NCI-H1092 treated with DMSO at 0.1 percent for 48 hours (cell line): Measurements from ENCODE around the gene VSTM2L.

Experiments used
- DNase-seq: peaks from one replicate; lab custom pipeline; 2025; lab: John Stamatoyannopoulos, UW

The VSTM2L gene

DNA sequence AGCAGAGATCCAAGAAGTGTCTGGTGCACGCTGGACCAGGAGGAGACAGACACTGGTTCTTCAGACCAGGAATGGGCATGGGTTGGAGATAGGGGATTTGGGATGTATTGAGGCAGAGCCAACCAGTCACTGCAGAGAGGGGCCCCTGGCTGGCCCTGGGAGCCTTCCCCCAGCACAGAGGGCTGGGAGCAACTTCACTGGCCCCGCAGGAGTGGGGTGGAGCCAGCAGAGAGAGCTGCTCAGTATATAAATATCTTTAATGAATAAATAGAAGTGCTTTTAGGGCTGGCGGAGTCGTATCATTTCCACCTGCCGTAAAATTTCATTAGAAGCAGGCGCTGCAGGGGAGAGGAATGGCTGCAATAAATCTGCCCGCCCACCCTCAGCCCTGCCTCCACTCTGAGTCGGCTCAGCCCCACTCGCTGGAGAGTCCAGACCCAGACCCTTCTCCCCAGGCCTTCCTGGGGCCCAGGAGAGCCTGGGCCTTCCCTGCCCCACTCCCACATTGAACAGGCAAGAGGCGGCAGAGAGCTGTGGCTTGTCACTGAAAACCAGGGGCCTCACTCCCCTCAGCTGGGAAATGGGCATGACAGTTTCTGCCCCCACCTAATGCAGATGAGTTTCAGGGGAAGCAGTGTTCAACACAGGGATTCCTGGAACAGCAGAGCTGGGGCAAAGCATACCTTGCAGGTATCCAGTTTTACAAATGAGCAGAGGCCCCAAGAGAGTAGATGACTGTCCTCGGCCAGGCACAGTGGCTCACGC lies 23.9 kb upstream of the VSTM2L start:
- peak; percentile 14 for DNase-seq

DNA sequence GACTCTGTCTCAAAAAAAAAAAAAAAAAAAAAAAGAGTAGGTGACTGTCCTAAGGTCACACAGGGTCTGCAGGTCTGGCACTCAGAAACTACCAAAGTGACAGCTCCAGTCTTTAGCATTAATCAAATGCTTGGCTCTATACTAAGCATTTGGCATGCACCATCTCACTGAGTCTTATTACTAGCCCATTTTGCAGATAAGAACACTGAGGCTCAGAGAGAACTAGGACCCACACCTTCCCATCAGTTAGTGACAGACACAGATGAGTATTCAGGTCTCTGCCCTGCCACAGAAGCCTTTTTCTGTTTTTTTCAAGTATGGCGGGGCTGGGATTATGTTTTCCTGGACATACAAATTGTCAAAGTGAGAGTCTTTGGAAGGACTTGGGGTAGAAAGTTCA lies 23.1 kb upstream of the VSTM2L start:
- no peak for DNase-seq

DNA sequence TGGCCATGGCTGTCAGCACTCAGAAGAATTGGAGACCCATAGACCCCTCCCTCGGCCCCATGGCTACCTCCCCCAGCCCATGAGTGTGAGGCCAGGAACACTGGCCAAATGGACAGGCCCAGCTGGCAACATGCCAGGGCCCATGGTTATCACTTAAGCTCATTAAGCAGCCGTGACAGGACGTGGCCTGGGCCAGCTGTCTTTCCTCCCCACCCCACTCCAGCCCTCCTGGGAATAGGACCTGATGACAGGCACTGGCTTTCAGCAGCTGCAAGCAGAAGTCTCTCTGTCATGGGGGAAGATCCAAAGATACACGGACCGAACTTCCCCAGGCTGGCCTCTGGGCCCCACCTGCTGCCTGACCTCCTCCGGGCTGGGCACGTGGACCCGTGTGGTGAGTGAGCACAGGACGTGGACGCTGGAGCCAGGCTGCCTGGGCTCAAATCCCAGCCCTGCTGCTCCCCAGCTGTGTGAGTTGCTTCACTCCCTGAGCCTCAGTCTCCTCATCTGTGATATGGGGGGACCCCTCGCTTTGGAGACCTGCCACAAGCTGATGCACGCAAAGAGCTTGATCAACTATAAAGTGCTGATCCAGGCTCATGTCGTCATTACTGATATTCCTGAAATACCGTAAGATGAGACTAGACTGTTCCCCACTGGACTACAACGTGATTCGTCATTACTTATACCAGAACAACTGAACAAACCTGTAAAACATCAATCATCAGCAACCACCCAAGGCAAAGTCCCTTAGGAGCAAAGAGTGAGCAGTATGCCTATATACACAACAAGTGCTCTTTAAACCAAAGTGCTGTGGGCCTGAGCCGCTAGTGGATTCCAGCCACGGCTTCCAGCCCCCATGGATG lies 22.0 kb upstream of the VSTM2L start:
- DNase-seq, result peak; percentile 43

DNA sequence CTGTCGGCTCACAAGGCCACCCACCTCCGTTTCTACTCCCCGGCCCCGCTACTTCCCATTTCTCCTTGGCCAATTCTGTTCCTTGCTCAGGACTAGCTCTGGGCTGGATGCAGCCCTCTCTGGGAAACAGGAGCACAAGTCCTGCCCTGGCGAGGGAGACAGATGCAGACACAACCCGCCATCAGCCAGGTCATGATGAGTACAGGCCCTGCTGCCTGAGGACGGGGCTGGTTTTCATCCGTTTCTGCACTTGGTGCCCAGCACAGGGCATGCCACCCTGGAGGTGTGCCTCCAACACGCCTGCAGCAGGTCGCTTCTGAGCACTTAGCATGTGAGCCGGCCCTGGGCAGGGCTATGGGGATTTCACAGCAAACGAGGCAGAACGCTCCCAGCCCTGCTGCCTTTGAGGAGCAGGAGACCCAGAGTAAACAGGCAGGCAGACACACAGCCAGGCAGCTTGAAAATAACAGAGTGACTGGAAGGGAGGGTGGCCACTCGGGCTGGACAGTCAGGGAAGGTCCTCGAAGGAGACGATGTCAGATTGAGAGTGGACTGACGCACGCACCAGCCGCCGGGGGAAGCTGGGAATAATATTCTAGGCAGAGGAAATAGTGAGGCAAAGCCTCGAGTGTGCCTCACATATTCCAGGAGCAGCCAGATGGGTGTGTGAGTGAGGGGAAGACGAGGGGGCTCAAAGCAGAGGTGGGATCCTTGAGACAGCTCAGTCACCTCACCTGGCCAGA lies 21.2 kb upstream of the VSTM2L start:
- no peak for DNase-seq

DNA sequence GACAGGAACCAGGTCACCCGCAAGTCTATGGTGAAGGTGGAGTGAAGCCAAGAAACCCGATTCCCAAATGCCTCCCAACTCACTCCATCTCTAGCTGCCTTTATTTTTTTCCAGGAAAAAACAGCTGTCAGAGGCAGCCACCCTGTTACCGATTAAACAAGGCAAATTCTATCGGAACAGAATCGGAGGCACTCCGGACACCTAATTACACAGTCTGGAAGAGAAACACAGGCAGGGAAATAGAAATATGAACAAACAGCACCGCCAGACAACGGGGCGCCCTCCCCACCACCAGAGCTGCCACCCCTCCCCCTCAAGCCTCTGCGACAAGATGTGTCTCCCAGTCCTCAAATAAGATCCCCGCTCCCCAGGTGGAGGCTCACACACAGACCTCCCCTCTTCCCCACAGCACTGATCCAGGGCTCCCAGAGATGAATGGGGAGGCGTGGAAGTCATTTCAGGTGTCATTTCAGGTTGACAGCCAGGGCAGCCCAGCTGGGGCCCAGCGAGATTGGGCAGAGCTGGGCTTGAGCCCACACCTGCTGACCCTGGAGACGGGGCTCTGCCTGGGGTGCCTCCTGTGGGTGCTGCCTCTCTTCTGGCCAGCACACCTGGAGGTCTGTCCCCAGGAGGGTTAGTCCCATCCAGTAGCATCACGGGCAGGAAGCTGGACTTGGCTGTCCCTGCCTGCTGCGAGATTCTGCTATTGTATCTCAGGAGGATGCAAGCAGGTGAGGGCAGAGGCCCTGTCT lies 19.8 kb upstream of the VSTM2L start:
- DNase-seq, result peak; percentile 58

DNA sequence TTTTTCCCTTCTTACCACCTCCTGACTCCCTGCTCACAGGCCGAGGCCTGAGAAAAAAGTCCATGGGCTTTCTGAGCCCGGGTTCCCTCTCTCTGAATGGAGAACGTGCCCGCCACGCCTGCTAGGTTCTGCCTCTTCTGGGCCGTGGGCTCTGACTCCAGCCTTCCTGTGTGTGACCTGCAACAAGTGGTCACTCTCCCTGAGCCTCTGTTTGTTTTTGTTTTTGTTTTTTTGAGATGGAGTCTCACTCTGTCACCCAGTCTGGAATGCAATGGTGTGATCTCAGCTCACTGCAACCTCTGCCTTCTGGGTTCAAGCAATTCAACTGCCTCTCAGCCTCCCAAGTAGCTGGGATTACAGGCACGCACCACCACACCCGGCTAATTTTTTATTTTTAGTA lies 17.9 kb upstream of the VSTM2L start:
- DNase-seq, result no peak

DNA sequence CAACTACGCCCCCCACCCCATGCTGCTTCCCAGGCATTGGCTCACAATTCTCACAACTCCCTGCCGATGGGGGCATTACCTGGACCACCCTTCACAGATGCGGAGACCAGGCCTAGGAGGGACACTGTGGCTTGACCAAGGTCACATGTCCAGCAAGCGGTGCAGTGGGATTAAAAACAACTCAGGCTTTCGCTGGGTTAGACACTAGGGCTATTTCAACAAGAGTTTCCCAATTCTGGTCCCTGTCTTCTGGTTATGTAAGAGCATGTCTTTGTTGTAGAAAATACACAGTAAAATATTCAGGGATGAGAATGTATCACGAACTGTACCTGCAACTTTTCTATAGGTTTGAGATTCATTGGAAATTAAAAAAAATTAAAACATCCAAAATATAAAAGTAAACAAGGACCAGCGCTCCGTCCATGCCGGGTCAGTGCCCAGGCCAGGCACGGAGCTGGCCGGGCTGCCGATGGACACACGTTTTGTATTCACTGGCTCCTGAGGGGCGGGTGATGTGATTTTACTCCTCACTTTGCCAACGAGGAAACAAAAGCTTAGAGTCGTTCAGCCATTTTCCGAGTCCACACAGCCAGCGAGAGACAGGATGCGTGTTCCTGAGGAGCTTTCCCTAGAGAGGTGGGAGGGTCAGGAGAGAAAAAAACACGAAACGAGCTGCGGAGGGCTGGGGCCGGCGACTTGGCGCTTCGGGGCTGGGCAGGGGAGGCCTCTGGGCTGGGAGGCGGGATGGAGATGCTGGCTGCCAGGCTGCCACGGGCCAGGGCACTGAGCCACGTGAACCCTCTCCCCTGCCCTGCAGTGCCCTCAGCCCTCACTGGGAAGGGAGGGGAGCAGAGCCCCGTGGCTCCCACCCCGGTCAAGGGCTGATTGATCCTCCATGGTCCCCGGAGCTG lies 17.1 kb upstream of the VSTM2L start:
- DNase-seq, result peak; percentile 34

DNA sequence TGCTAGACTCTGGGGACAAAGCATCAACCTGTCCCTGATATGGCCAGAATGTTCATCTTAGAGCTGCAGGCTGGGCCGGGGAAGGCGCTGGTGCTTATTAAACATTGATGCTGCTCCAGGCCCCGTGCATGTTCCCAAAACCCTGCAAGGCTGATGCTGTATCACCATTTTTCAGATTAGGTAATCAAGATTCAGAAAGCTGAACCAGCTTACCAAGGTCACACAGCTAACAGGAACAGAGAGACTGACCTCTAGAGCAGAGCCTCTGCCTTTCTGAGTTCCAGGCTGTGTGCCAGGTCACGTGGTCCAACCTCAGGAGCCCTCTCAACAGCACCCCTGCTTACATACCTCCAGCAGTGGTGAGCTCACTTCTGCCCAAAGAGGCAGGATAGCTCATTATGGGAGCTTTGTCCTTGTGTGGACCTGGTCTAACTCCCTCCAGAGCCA lies 16.1 kb upstream of the VSTM2L start:
- peak; percentile 20 for DNase-seq

DNA sequence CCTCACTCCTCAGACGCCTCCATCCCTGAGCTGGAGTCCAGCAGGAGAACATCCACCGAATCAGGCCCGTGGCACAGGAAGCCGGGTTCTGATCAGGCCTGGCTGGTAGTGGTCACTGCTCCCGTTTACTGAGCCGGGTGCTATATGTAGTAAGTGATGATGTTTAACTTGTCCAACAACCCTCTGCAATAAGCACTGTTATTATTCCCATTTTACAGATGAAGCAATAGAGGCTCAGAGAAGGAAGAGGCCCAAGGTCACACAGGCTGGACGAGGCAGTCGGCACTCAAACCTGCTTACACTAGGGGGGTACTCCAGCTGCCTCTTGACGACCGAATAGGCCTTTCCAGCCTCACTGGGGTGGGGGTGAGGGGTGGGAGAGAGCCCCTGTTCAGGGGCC lies 14.3 kb upstream of the VSTM2L start:
- DNase-seq, result no peak

DNA sequence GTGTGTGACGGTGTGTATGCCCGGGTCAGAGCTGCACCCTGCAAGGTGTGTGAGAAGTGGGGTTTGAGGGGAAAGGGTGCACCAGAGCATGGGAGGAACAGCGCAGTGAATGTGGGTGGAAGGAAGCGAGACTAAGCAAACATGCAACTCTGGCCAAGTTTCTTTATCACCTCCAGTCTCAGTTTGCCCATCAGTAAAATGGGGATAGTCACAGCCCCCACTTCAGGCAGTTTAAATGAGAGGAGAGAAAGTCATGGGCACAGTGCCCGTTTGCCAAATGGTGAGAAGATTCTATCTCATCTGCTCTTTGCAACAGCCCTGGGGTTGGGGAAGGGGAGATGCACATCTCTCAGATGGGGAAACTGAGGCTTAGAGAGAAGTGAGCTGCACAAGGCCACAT lies 12.8 kb upstream of the VSTM2L start:
- DNase-seq, result no peak

DNA sequence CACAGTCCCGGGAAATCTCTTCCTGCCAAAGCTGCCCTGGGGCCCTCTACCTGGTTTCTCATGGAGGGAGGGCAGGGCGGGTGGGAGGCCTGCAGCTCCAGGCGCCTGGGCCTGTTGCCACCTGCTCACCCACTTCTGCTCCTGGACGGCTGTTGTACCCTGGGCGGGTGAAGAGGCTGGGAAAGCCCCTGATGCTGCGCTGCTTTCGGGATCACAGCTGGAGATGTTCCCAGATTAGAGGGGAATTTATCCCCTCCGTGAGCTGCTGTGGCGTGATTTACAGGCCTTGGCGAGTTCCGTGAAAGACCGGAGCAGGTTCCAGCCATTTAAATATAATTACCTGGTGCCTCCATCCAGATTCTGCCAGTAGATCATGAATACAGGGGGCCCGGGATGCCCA lies 12.3 kb upstream of the VSTM2L start:
- DNase-seq, result peak; percentile 68

DNA sequence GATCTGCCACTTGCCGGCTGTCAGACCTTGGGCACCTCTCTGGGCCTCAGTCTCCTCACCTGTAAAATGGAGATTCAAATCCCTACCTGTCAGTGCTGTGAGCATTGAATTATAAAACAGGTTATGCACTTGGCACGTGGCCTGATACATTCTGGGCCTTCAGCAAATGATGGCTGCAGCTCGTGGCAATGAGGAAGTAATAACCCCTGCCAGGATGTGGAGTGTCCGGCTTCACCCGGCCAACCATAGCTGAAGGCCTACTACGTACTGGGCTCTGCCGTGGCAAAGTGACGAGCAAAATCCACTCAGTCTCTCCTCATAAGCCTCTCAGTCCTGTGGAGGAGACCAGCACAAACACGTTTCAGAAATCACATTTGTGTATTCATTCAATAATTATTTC lies 10.9 kb upstream of the VSTM2L start:
- DNase-seq, result no peak

DNA sequence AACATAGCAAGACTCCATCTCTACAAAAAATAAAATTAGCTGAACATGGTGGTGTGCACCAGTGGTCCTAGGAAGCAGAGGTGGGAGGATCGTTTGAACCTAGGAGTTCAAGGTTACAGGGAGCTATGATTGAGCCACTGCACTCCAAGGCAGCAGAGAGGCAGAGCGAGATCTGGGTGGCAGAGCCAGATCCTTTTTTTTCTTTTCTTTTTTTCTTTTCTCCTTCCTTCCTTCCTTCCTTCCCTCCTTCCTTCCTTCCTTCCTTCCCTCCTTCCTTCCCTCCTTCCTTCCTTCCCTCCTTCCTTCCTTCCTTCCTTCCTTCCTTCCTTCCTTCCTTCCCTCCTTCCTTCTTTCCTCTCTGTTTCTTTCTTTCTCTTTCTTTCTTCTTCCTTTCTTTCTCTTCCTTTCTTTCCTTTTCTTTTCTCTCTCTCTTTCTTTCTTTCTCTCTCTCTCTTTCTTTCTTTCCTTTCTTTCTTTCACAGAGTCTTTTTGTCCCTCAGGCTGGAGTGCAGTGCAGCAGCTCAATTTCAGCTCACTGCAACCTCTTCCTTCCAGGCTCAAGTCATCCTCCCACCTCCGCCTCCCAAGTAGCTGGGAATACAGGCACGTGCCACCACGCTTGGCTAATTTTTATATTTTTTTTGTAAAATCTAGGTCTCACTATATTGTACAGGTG lies 9.2 kb upstream of the VSTM2L start:
- no peak for DNase-seq

DNA sequence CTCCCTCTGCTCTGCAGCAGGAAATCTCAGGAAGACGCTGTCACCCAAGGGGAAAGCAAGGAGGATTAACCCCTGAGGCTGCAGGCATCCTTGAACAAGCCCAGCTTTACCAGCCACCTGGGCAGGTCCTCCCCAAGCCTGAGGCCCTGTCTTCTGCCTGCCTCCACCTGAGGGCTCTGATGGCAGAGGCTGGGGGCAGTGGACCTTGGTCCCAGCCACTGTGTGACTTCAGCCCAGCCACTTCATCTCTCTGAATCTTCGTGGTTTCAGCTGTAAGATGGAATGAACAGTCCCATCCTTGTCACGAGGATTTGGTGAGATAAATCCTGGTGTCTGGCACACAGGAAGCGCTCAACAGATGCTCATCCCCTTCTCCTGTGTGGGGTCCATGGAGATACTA lies 8.5 kb upstream of the VSTM2L start:
- DNase-seq, result no peak

DNA sequence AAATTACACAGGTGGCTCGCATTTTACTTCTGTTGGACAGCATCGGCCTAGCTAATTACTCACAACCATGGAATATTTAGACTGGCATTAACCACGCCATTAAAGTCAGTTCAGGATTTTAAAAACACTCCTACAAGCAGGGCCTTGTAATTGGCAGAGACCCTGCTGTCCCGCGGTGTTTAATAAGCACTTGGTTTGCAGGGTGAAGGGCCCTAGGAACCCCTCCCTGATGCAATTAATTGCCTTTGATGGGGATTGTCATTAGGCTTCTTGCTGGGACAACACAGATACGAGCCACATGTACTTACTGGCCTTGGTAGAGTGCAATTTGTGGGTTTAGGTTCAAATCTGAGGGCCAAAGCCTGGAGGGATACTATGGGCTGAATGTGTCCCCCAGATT lies 7.8 kb upstream of the VSTM2L start:
- peak; percentile 11 for DNase-seq

DNA sequence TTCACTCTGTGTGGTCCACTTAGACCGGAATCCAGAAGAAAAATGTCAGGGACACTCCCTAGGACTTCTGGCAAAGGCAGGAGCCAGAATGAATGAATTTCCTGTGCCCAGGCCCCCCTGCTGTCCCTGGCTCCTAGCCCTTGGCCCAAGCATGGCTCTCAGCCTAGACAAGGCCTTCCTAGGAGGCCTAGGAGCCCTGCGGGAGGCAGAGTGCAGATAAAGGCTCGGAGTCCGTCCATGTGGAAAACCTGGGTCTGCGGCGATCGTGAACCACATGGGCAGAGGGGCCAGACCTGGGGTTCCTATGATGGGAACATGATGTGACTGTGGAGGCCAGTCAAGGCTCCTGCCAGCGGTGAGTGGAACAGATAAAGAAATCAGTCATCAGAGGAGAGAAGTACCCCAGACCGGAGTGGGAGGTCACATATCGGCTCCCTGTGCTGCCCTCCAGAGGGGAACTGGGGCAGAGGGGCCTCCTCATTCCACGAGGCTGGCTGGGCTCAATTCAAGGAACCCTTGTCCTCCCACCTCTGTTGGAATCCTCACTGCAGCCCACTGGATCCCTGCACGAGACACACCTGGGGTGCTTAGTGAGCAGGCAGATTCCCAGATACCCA lies 5.9 kb upstream of the VSTM2L start:
- peak; percentile 35 for DNase-seq

DNA sequence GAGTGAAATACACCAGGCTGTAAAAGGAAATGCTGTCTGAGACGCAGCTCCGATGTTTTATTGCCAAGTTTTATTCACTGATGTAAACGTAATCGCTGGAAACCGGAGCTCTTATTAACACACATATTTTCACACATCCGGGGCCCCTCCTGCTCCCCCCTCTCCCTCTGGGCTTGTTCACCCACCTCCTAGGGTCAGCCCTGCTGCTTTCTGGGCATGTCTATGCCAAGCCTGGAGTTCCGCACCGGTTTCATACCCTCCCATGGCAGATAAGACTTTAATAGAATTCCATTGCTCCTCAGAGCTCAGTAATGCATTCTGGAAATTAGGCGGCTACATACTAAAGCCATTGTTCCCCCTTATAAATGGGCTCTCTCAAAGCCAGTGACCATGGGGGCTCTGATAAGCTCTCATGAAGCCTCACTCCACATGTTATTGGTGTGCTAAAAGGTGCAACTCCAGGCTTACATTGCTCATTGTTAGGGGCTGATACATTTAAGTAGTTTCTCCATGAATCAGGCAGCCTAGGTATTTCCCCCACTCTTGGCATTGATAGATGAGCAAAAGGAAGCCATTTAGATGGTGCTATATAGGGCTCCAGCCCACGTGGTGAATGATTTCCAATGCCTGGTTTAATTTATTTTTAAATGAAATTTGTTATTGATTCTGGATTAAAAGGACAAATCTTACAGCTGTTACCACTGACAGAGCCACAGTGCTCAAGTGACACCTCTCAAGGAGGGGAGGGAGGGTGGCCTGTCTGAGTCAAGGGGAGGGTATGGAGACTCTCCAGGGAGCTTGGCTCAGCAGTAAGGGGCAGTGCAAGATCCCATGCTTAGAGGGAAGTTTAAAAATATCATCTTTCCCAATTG lies 4.5 kb upstream of the VSTM2L start:
- no peak for DNase-seq

DNA sequence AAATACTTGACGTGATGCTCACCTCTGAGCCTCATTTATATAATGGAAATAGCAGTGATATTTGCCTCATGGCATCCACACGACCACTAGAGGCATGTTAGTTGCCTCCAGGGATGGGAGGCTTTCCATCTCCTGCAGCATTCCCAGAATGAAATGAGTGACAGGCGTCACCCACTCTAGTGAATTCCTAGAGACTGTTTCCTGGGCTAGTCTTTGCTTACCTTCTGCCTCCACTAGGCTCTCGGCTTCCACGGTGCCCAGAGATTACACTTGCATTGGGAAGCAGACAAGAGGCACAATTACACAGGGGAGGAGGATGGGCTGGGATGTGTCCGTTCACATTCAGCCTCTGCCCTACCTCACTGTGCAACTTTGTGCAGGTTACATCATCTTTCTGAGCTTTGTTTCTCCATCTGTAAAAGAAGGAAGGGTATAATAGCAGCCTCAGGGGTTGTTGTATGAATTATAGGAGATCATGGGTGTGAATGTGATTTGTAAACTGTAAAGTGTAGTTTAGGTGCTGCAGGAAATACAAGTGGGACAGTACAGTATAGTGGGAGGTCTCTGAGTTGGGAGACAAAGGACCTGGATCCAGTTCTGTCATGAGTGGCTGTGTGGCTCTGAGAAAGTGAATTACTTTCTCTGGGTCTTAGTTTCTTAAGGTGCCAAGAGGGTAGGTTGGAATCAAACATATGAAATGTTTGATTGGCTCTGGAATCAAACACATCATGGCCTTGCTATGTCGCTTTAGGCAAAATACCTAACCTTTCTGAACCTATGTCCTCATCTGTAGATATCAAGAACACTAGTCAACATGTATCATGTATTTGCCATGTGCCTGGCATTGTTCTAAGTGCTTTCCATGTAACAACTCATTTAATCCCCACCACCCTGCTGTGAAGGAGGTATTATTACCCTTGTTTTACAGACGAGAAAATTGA lies 3.6 kb upstream of the VSTM2L start:
- DNase-seq, result no peak
